ENCODE results near the gene HIF3A. TPM values are rescaled to one million over a fixed set of nuclear protein-coding genes. Genes with fewer than 3 reads are reported as not detected.

HIF3A gene
- total RNA-seq, 1 experiment from 2014 or later = 0.98 TPM

DNA sequence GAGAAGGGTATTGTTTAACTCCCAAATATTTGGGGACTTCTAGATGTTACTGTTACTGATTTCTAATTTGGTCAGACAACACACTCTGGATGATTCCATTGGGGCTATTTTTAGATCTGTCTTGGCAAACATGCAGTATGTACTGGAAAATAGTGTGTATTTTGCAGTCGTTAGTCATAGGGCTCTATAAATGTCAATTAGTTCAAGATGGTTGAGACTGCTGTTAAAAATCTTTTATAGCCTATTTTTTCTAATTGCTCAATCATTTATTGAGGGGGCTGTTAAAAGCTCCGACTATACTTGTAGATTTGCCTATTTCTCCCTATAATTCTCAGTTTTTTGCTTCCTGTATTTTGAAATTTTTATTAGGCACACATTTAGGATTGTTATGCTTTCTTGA is 81.4 kb downstream of the HIF3A start:
- H3K4me1 ChIP-seq (ENCODE audit: control insufficient read depth in 1 of 2, insufficient read depth in 2 of 2, low read length in 2 of 2) = peaks cover 9 to 11% of the 10 kb centered on the region in 2 experiments; a peak in 3 of 4 replicates
- no peak overlapping the region for H3K4me3 ChIP-seq (replicated peaks in 1 of 2; ENCODE audit: low read depth in 1 of 2, low read length in 2 of 2)
- peaks cover 54% of the 10 kb centered on the region for H3K79me2 ChIP-seq (ENCODE audit: insufficient read depth, low read length)
- H3K4me2 ChIP-seq (ENCODE audit: low read length) = no peak overlapping the region
- CTCF ChIA-PET = interaction anchor here (1.0 kb wide), 1 partner anchor 300 kb away, joined by 4 read pairs; no protein-coding TSS in a partner anchor
- TF ChIP-seq, protein P1, sequence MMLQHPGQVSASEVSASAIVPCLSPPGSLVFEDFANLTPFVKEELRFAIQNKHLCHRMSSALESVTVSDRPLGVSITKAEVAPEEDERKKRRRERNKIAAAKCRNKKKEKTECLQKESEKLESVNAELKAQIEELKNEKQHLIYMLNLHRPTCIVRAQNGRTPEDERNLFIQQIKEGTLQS (IDR thresholded peaks at IDR 0.05) = no peak
- TF ChIP-seq ELF1 (IDR thresholded peaks at IDR 0.05; ENCODE audit: borderline replicate concordance, low read depth) (no peak), RAD21 (IDR thresholded peaks at IDR 0.05; ENCODE audit: low read depth) (no peak), CEBPB (IDR thresholded peaks at IDR 0.05; ENCODE audit: low read depth) (no peak), POLR2A (IDR thresholded peaks at IDR 0.05; ENCODE audit: borderline replicate concordance, extremely low read depth, insufficient read depth, insufficient read length) (no peak), SRF (IDR thresholded peaks at IDR 0.05; ENCODE audit: low read depth) (no peak), CBX3 (IDR thresholded peaks at IDR 0.05; ENCODE audit: low read depth) (no peak), SP1 (IDR thresholded peaks at IDR 0.05; ENCODE audit: low read depth) (no peak), TCF7L2 (IDR thresholded peaks at IDR 0.05; ENCODE audit: borderline replicate concordance, extremely low read depth, insufficient read depth, insufficient read length) (no peak), YY1 (IDR thresholded peaks at IDR 0.05; ENCODE audit: extremely low read depth, insufficient replicate concordance, low read depth, low read length) (no peak), ZFX (IDR thresholded peaks at IDR 0.05) (no peak), EZH2 (IDR thresholded peaks at IDR 0.05) (no peak), FOSL1 (IDR thresholded peaks at IDR 0.05; ENCODE audit: low read depth) (no peak), POLR2AphosphoS5 (IDR thresholded peaks at IDR 0.05; ENCODE audit: low read depth, low read length) (no peak), EGR1 (IDR thresholded peaks at IDR 0.05; ENCODE audit: low read depth) (no peak), SIN3A (IDR thresholded peaks at IDR 0.05; ENCODE audit: low read depth) (no peak)
- TF ChIP-seq, protein P2, sequence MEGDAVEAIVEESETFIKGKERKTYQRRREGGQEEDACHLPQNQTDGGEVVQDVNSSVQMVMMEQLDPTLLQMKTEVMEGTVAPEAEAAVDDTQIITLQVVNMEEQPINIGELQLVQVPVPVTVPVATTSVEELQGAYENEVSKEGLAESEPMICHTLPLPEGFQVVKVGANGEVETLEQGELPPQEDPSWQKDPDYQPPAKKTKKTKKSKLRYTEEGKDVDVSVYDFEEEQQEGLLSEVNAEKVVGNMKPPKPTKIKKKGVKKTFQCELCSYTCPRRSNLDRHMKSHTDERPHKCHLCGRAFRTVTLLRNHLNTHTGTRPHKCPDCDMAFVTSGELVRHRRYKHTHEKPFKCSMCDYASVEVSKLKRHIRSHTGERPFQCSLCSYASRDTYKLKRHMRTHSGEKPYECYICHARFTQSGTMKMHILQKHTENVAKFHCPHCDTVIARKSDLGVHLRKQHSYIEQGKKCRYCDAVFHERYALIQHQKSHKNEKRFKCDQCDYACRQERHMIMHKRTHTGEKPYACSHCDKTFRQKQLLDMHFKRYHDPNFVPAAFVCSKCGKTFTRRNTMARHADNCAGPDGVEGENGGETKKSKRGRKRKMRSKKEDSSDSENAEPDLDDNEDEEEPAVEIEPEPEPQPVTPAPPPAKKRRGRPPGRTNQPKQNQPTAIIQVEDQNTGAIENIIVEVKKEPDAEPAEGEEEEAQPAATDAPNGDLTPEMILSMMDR (IDR thresholded peaks at IDR 0.05 in 2 of 3, conservative IDR thresholded peaks at IDR 0.05 in 1 of 3; ENCODE audit: borderline replicate concordance in 1 of 3, insufficient read depth in 1 of 3, low read depth in 2 of 3, low read length in 2 of 3) = no peak
- TF ChIP-seq, protein P3, sequence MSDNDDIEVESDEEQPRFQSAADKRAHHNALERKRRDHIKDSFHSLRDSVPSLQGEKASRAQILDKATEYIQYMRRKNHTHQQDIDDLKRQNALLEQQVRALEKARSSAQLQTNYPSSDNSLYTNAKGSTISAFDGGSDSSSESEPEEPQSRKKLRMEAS (IDR thresholded peaks at IDR 0.05) = no peak
- TF ChIP-seq, protein P4, sequence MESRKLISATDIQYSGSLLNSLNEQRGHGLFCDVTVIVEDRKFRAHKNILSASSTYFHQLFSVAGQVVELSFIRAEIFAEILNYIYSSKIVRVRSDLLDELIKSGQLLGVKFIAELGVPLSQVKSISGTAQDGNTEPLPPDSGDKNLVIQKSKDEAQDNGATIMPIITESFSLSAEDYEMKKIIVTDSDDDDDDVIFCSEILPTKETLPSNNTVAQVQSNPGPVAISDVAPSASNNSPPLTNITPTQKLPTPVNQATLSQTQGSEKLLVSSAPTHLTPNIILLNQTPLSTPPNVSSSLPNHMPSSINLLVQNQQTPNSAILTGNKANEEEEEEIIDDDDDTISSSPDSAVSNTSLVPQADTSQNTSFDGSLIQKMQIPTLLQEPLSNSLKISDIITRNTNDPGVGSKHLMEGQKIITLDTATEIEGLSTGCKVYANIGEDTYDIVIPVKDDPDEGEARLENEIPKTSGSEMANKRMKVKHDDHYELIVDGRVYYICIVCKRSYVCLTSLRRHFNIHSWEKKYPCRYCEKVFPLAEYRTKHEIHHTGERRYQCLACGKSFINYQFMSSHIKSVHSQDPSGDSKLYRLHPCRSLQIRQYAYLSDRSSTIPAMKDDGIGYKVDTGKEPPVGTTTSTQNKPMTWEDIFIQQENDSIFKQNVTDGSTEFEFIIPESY (IDR thresholded peaks at IDR 0.05; ENCODE audit: extremely low read depth, insufficient replicate concordance, low read length) = no peak
- POLR2A ChIA-PET = no interaction called here
- H3K36me3 ChIP-seq (ENCODE audit: control insufficient read depth in 1 of 2, insufficient read depth in 2 of 2, low read length in 2 of 2) = peaks cover 39 to 51% of the 10 kb centered on the region in 2 experiments
- no peak overlapping the region for H3K9ac ChIP-seq (ENCODE audit: low read length)
- DNase-seq (ENCODE audit: low read depth, low spot score) (no peak), ATAC-seq (no peak)
- intact Hi-C loops (cut with micrococcal nuclease) = no loop called here
- no peak overlapping the region for H3K27ac ChIP-seq (ENCODE audit: low read depth, low read length)
- BruUV-seq (replicated peaks) = no TSS peak
- H3K9me2 ChIP-seq (ENCODE audit: insufficient read depth) = no peaks in the 10 kb centered on the region
- no peak overlapping the region for H2AFZ ChIP-seq (ENCODE audit: low read depth, low read length, poor library complexity, severe bottlenecking)
- H4K20me1 ChIP-seq (ENCODE audit: insufficient read depth) = 0 out of 2 replicates have a peak, but pooled peaks cover 7% of the 10 kb centered on the region
- RAD21 ChIA-PET (ENCODE audit: low non-redundant PET in 1 of 2, low total read pairs in 2 of 2, uncharacterized antibody in 2 of 2, unreplicated experiment in 2 of 2) = no interaction called here
- H3K27me3 ChIP-seq (ENCODE audit: insufficient read depth, low read length) = no peaks in the 10 kb centered on the region
- H3K9me3 ChIP-seq (ENCODE audit: control insufficient read depth in 1 of 2, insufficient read depth in 1 of 2, low read depth in 1 of 2, low read length in 2 of 2) = no peaks in the 10 kb centered on the region

Data from HCT116 (cell line).